Gastroesophageal sphincter (tissue), 4 donors: ENCODE results near the gene RRH. TPM values are rescaled to one million over a fixed set of nuclear protein-coding genes. Genes with fewer than 3 reads are reported as not detected.
A peak's percentile ranks its signal among the peaks of the same experiment; 100 is the strongest.

ENCODE experiments used
- ATAC-seq: fragments of 150-250 bp; one replicate; pipeline ENCODE4 v1.9.1; 2016; ENCODE audit warnings: mild to moderate bottlenecking, moderate library complexity
- H3K27ac ChIP-seq, 4 donors: fragments of 200-600 bp; sonication (generic) in 3 of 4; 1 replicate in 3 of 4; 2 replicates in 1 of 4; pipeline ENCODE4 v1.5.1; 2016 to 2019
- H3K27me3 ChIP-seq: fragments of 200-600 bp; sonication (generic); one replicate; pipeline ENCODE4 v1.5.1; 2019
- H3K36me3 ChIP-seq, 2 donors: fragments of 200-600 bp; sonication (generic); one replicate each; pipeline ENCODE4 v1.5.1; 2019; ENCODE audit warnings: control low read depth in 1 of 2
- H3K4me1 ChIP-seq, 3 donors: fragments of 200-600 bp; sonication (generic); 1 replicate in 2 of 3; 2 replicates in 1 of 3; pipeline ENCODE4 v1.5.1; 2016 to 2019; ENCODE audit warnings: control low read depth in 2 of 3
- H3K4me3 ChIP-seq, 2 donors: fragments of 200-600 bp; sonication (generic); one replicate each; pipeline ENCODE4 v1.5.1; 2019; ENCODE audit warnings: mild to moderate bottlenecking in 1 of 2, moderate library complexity in 1 of 2
- H3K9me3 ChIP-seq, 3 donors: fragments of 200-600 bp; sonication (generic); one replicate each; pipeline ENCODE4 v1.5.1; 2017 to 2019; ENCODE audit warnings: control low read depth in 2 of 3
- EP300 ChIP-seq: sonication (generic); formaldehyde crosslinking; IDR thresholded peaks from one replicate; pipeline ENCODE4 v1.6.1; 2017; ENCODE audit warnings: antibody characterized with exemption, mild to moderate bottlenecking
- POLR2A ChIP-seq, 2 donors: fragments of 450-650 bp; IDR thresholded peaks; one replicate each; pipeline ENCODE4 v1.6.1; 2017; ENCODE audit warnings: antibody characterized with exemption in 2 of 2, mild to moderate bottlenecking in 2 of 2, moderate library complexity in 1 of 2
- POLR2AphosphoS5 ChIP-seq: sonication (generic); formaldehyde crosslinking; IDR thresholded peaks from one replicate; pipeline ENCODE4 v1.6.1; 2017; ENCODE audit warnings: antibody characterized with exemption
- WGBS, 2 donors: methylation state at CpG; one replicate each; pipeline ENCODE4 v1.1.5; 2018; ENCODE audit warnings: low coverage in 1 of 2; 5-methylcytosine and 5-hydroxymethylcytosine counted together
- total RNA-seq, 4 donors: library from RNA; depleted of rRNA; stranded (reverse); fragments of >200 nt; gene quantifications; one replicate each; pipeline ENCODE4 v1.1.0, GENCODE V29; 2016
- TF ChIP-seq, protein P1 (sequence below), 4 experiments: fragments of 200-600 bp in 2 of 4; fragments of 450-650 bp in 2 of 4; sonication (generic) in 1 of 4; IDR thresholded peaks; one replicate each; pipeline ENCODE4 v1.5.1; 2017 to 2019; ENCODE audit warnings: antibody characterized with exemption in 4 of 4, mild to moderate bottlenecking in 2 of 4, moderate library complexity in 2 of 4

The RRH gene
- total RNA-seq, 4 donors from 2014 or later, result 0.27 TPM; not detected in 3

DNA sequence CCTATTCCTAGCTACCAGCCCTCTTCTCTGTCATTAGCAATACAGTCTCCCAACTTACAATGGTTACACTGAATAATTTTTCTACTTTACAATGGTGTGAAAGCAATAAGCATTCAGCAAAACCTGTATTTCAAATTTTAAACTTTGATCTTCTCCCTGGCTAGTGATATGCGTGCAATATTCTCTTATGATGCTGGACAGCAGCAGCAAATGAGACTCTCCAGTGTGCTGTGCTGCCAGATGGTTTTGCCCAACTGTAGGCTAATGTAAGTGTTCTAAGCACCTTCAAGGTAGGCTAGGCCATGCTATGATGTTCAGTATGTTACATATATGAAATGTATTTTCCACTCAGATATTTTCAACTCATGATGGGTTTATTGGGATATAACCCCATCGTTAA, 18.1 kb upstream of the RRH start:
- WGBS, 2 donors, result 94% methylated on average over 2 of the region's 2 CpGs
- TF ChIP-seq POLR2AphosphoS5, result no peak
- TF ChIP-seq, protein P1, sequence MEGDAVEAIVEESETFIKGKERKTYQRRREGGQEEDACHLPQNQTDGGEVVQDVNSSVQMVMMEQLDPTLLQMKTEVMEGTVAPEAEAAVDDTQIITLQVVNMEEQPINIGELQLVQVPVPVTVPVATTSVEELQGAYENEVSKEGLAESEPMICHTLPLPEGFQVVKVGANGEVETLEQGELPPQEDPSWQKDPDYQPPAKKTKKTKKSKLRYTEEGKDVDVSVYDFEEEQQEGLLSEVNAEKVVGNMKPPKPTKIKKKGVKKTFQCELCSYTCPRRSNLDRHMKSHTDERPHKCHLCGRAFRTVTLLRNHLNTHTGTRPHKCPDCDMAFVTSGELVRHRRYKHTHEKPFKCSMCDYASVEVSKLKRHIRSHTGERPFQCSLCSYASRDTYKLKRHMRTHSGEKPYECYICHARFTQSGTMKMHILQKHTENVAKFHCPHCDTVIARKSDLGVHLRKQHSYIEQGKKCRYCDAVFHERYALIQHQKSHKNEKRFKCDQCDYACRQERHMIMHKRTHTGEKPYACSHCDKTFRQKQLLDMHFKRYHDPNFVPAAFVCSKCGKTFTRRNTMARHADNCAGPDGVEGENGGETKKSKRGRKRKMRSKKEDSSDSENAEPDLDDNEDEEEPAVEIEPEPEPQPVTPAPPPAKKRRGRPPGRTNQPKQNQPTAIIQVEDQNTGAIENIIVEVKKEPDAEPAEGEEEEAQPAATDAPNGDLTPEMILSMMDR (IDR thresholded peaks at IDR 0.05), result no peak
- TF ChIP-seq POLR2A (IDR thresholded peaks at IDR 0.05), result no peak
- TF ChIP-seq EP300, result no peak
- ATAC-seq, result no peak
- Histone ChIP-seq H3K4me1 (peaks cover 0 to 4% (median 0%) of the 10 kb centered on the region in 3 donors), H3K27me3 (peaks cover 4% of the 10 kb centered on the region), H3K4me3 (no peak overlapping the region), H3K27ac (no peak overlapping the region), H3K36me3 (no peaks in the 10 kb centered on the region), H3K9me3 (no peaks in the 10 kb centered on the region)

DNA sequence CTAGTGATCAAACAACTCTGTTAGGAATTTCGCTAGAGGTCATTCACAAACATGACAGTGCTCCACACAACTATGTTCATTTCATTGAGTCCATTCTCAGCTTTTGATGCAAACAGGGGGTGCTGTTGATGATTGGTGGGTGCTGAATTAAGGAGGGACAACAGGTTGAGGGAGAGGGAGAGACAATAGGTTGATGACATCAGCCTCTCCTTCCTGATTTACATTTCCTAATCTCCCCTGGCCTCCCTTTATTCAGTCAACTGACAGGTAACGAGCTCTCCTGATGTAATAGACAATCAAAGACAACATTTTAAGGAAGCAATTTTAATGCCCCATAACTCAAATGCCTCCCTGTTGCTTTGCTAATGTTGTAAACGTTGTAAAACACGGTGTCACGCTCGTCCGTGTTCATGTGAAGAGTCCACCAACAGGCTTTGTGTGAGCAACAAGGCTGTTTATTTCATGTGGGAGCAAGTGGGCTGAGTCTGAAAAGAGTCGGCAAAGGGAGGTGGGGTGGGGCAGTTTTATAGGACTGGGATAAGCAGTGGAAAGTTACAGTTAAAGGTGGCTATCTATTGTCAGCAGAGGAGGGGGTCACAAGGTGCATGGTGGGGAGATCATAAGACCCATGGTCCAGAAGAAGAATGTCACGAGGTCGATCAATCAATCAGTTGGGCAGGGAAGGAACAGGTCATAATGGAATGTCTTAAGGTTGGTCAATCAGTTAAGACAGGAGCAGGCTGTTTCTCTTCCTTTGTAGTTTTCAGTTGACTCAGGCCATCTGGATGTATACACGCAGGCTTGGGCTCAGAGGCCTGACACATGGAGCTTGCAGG, 17.0 kb upstream of the RRH start:
- Histone ChIP-seq H3K4me1 (peaks cover 0 to 6% (median 0%) of the 10 kb centered on the region in 3 donors), H3K27me3 (peaks cover 1% of the 10 kb centered on the region), H3K4me3 (no peak overlapping the region), H3K36me3 (no peaks in the 10 kb centered on the region), H3K27ac (no peak overlapping the region), H3K9me3 (no peaks in the 10 kb centered on the region)
- ATAC-seq, result no peak
- 34 to 60% methylated on average over 9 to 11 of the region's 11 CpGs for WGBS, 2 donors
- TF ChIP-seq POLR2A (IDR thresholded peaks at IDR 0.05) (no peak), POLR2AphosphoS5 (no peak), EP300 (no peak)
- TF ChIP-seq, protein P1 (IDR thresholded peaks at IDR 0.05), result no peak

DNA sequence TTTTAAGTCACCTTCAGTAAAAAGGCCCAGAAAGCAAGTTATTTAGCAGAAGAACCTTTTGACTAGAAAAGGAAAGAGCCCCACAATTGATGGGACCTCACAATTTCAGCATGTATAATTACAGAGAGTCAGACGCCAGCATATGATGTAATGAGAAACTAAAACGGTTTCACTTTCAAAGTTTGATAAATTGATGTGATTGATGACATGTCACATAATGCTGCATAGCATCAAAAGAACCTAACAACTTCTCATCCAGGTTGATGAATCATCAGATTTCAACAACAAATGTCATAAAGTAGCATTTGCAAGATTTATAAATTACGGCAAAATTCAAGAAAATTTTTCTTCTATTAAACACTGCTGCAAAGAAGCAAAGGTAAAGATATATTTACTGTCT, 16.1 kb upstream of the RRH start:
- TF ChIP-seq EP300 (no peak), POLR2A (IDR thresholded peaks at IDR 0.05) (no peak), POLR2AphosphoS5 (no peak)
- TF ChIP-seq, protein P1 (IDR thresholded peaks at IDR 0.05), result no peak
- 30 to 49% methylated on average over 3 of the region's 3 CpGs for WGBS, 2 donors
- Histone ChIP-seq H3K4me1 (peaks cover 0 to 15% (median 6%) of the 10 kb centered on the region in 3 donors), H3K27ac (no peak overlapping the region), H3K4me3 (no peak overlapping the region), H3K36me3 (no peaks in the 10 kb centered on the region), H3K27me3 (no peaks in the 10 kb centered on the region), H3K9me3 (no peaks in the 10 kb centered on the region)
- ATAC-seq, result no peak

DNA sequence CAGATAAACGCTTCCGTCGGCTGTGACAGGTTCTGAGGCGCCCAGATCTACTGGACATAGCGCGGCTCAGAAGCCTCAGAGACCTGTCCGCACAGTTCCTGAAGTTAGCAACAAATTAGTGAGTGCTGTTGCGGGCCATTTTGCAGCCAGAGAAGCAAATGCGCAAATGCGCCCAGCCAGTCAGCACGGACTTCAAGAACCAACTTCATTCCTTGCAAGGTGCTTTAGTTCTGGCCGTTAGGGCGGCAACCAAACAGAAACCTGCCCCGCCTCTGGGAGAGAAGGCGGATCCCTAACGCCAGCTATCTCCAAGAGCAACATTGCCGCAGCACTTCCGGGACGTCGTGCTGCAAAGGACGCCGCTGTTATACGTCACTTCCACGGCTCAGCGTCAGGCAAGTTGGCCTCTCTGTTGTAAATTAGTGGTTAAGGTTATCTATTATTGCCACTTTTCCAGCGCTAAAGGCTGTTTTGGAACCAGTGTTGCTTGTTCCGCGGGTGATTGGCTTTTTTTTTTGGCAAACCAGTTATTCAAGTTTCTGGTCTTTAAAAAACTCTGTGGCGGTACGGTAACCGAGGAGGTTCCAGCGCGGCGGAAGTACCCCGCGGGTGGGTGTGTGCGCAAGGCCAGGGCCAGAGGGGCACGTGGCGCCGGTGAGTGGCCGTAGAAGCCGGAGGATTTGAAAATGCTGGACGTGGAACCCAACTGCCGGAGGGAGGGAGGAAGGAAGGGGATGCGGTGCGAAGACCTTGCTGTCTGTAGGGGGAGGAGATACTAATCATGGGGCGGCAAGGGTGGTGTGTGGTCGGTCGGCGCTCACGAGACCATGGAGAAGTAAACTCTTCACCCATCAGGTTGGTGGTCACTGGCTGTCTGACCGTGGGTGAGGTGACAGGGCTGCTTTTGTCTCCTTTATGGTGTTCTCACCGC, 12.4 kb upstream of the RRH start, which contains the start of gene GAR1:
Gene GAR1, plus strand, starts transcription at position 612 of the 931 bp plus-strand sequence. CDS start 403 bp downstream, outside the sequence.
- Histone ChIP-seq H3K36me3 (peaks cover 0 to 27% of the 10 kb centered on the region in 2 donors), H3K4me1 (peaks cover 0 to 27% (median 8%) of the 10 kb centered on the region in 3 donors), H3K9me3 (no peaks in the 10 kb centered on the region), H3K4me3 (peak within 1 kb of the TSS; percentile 75 to 80), H3K27ac (peak within 1 kb of the TSS; percentile 55 to 86 (median 80)), H3K27me3 (no peaks in the 10 kb centered on the region)
- WGBS, 2 donors, result 0% methylated on average over 18 to 35 of the region's 53 CpGs
- ATAC-seq, result peak; percentile 98
- TF ChIP-seq, protein P1 (IDR thresholded peaks at IDR 0.05), result no peak
- TF ChIP-seq POLR2AphosphoS5 (peak; percentile 66), POLR2A (IDR thresholded peaks at IDR 0.05) (peak in 1 of 2 donors; percentile 31)
